GM12878 (cell line): ENCODE measurements around the gene CHRDL2. TPM values are rescaled to one million over a fixed set of nuclear protein-coding genes. Genes with fewer than 3 reads are reported as not detected.

Experiments used
- ATAC-seq: fragments of 200-7000 bp; cut with Tn5 transposase; 3 replicates; pipeline ENCODE4 v1.9.1; 2020; ENCODE audit warnings: mild to moderate bottlenecking, moderate library complexity
- BruUV-seq: library from RNA; stranded (reverse); fragments of 400-500 nt; replicated peaks from 2 replicates; lab custom pipeline; 2021; lab: Mats Ljungman, UMichigan
- CTCF ChIA-PET: fragments of 300-600 bp; sonication (Branson Sonifier 250); formaldehyde crosslinking; extraction: SDS; loops from one replicate; lab custom pipeline; 2021; ENCODE audit warnings: inconsistent platforms; lab: Yijun Ruan, JAX
- POLR2A ChIA-PET: fragments of 350-600 bp; formaldehyde crosslinking; extraction: SDS; loops from one replicate; lab custom pipeline; 2021; ENCODE audit warnings: inconsistent platforms; lab: Charles Lee
- RAD21 ChIA-PET: fragments of 300-600 bp; sonication (Branson Sonifier 250); formaldehyde crosslinking; loops from one replicate; lab custom pipeline; 2023; ENCODE audit warnings: antibody characterized with exemption; ENCODE audit not compliant: unreplicated experiment; lab: Charles Lee
- SMC1A ChIA-PET: fragments of 300-600 bp; sonication (Branson Sonifier 250); formaldehyde crosslinking; loops from one replicate; lab custom pipeline; 2023; ENCODE audit not compliant: unreplicated experiment, uncharacterized antibody; lab: Charles Lee
- DNase-seq: peaks from one replicate; pipeline ENCODE4 v3.0.0-alpha.2; 2011; ENCODE audit warnings: low read depth, low spot score
- FAIRE-seq: peaks from 3 replicates; lab custom pipeline; 2011; peaks lifted over from hg19 to GRCh38; lab: Jason Lieb, UNC
- H2AFZ ChIP-seq: 2 replicates; pipeline ENCODE4 v1.6.0; 2011; ENCODE audit warnings: low read depth, low read length, control low read depth; ENCODE audit not compliant: control insufficient read depth
- H3K27ac ChIP-seq: 2 replicates; pipeline ENCODE4 v1.5.1; 2011; ENCODE audit warnings: control low read depth; ENCODE audit not compliant: control insufficient read depth, insufficient read depth
- H3K27me3 ChIP-seq, 2 experiments: replicated peaks in 1 of 2; 2 replicates each; pipeline versions ENCODE4 v1.6.0 to v1.6.1; 2011; ENCODE audit warnings: low read length in 1 of 2; ENCODE audit not compliant: control insufficient read depth in 2 of 2, insufficient read depth in 2 of 2
- H3K36me3 ChIP-seq, 2 experiments: 2 replicates each; pipeline ENCODE4 v1.5.1; 2011; ENCODE audit warnings: low read length in 1 of 2; ENCODE audit not compliant: control insufficient read depth in 2 of 2, insufficient read depth in 2 of 2
- H3K4me1 ChIP-seq: 2 replicates; pipeline ENCODE4 v1.6.1; 2011; ENCODE audit warnings: mild to moderate bottlenecking, low read length, moderate library complexity, mixed read lengths; ENCODE audit not compliant: control insufficient read depth, insufficient read depth
- H3K4me2 ChIP-seq: 2 replicates; pipeline ENCODE4 v1.6.0; 2011; ENCODE audit warnings: control low read depth; ENCODE audit not compliant: control insufficient read depth, insufficient read depth
- H3K4me3 ChIP-seq: fragments of 200-600 bp; sonication (generic); 2 replicates; pipeline ENCODE4 v1.5.1; 2016
- H3K79me2 ChIP-seq: 2 replicates; pipeline ENCODE4 v1.6.0; 2011; ENCODE audit warnings: low read length; ENCODE audit not compliant: control insufficient read depth, insufficient read depth
- H3K9ac ChIP-seq: 2 replicates; pipeline ENCODE4 v1.8.0; 2011; ENCODE audit warnings: low read length, control low read depth, mixed read lengths; ENCODE audit not compliant: control insufficient read depth, insufficient read depth
- H3K9me3 ChIP-seq: replicated peaks from 3 replicates; pipeline ENCODE4 v1.5.1; 2011; ENCODE audit warnings: mild to moderate bottlenecking, low read length; ENCODE audit not compliant: control insufficient read depth, insufficient read depth
- H4K20me1 ChIP-seq: 2 replicates; pipeline ENCODE4 v1.6.0; 2011; ENCODE audit not compliant: control insufficient read depth, insufficient read depth
- CBX3 ChIP-seq: fragments of 200-600 bp; sonication (generic); IDR thresholded peaks from 2 replicates; pipeline ENCODE4 v1.6.1; 2016; ENCODE audit warnings: low read depth, borderline replicate concordance
- E4F1 ChIP-seq: fragments of 450-650 bp; IDR thresholded peaks from 2 replicates; pipeline ENCODE4 v1.6.1; 2018; ENCODE audit warnings: borderline replicate concordance, mild to moderate bottlenecking; ENCODE audit not compliant: partially characterized antibody
- EED ChIP-seq: sonication (generic); IDR thresholded peaks from 2 replicates; pipeline ENCODE4 v1.6.1; 2016; ENCODE audit warnings: antibody characterized with exemption, low read depth
- HSF1 ChIP-seq: fragments of 150-350 bp; IDR thresholded peaks from 2 replicates; pipeline ENCODE4 v1.6.1; 2014; ENCODE audit warnings: mild to moderate bottlenecking, low read depth, low read length
- IRF3 ChIP-seq: fragments of 450-650 bp; IDR thresholded peaks from 2 replicates; pipeline ENCODE4 v1.6.1; 2014; ENCODE audit warnings: mild to moderate bottlenecking
- RAD51 ChIP-seq: fragments of 450-650 bp; IDR thresholded peaks from 2 replicates; pipeline ENCODE4 v1.6.1; 2016; ENCODE audit warnings: moderate library complexity, mild to moderate bottlenecking, inconsistent platforms
- RB1 ChIP-seq: fragments of 450-650 bp; formaldehyde crosslinking; IDR thresholded peaks from 2 replicates; pipeline ENCODE4 v1.6.1; 2017; ENCODE audit warnings: mild to moderate bottlenecking, borderline replicate concordance
- WGBS: methylation state at CpG from one replicate; pipeline ENCODE4 v1.1.6; 2016; ENCODE audit warnings: low lambda C conversion rate; ENCODE audit not compliant: insufficient replicate concordance, insufficient coverage; ENCODE audit errors: missing lambda C conversion rate; 5-methylcytosine and 5-hydroxymethylcytosine counted together
- in situ Hi-C: fragments of 300-500 bp; cut with MboI; formaldehyde crosslinking; loops from 9 replicates; pipeline ENCODE4 v1.14.3; 2018; ENCODE audit warnings: mixed read lengths
- intact Hi-C: fragments of 100-400 bp; cut with micrococcal nuclease; formaldehyde crosslinking; loops from one replicate; pipeline ENCODE4 v1.14.2; 2022; ENCODE audit not compliant: unreplicated experiment
- polyA plus RNA-seq, 11 experiments: library from polyadenylated mRNA; depleted of rRNA in 4 of 11; unstranded in 6 of 11; stranded (reverse) in 5 of 11; fragments of >200 nt; fragmentation: Nextera tagmentation in 4 of 11; fragmentation: Illumina TruSeq in 1 of 11; extraction: Ambion mirVana in 4 of 11; extraction: Trizol in 1 of 11; gene quantifications; 1 replicate in 1 of 11; 2 replicates in 10 of 11; pipeline versions ENCODE4 v1.2.1 to v1.2.3, GENCODE V29; 2011 to 2016; ENCODE audit warnings: inconsistent platforms in 2 of 11, missing spikeins in 2 of 11, low read depth in 1 of 11
- total RNA-seq, 4 experiments: library from RNA; depleted of rRNA in 3 of 4; stranded (reverse); fragments of >200 nt in 3 of 4; fragmentation: Illumina TruSeq in 1 of 4; extraction: Trizol in 1 of 4; gene quantifications; 2 replicates each; pipeline versions ENCODE4 v1.2.1 to v1.2.3, GENCODE V29; 2013 to 2021

Gene CHRDL2
- total and polyA plus RNA-seq, 10 of the 15 experiments (the other 5 are each of a cell fraction or from before 2014, with no cell fraction given) = not detected

GRCh38 chr11:74680035-74680671, 51.1 kb downstream of the CHRDL2 start:
- RAD21 ChIA-PET = no interaction called here
- in situ Hi-C loops = no loop called here
- Histone ChIP-seq H3K4me2 (no peak overlapping the region), H3K4me1 (no peaks in the 10 kb centered on the region), H2AFZ (no peak overlapping the region), H3K27ac (no peak overlapping the region), H3K27me3 (peaks cover 0 to 2% of the 10 kb centered on the region in 2 experiments; a peak in 1 of 4 replicates), H3K79me2 (no peaks in the 10 kb centered on the region), H3K9ac (no peak overlapping the region), H3K4me3 (no peak overlapping the region), H3K9me3 (no peaks in the 10 kb centered on the region), H4K20me1 (no peaks in the 10 kb centered on the region), H3K36me3 (no peaks in the 10 kb centered on the region)
- CTCF ChIA-PET = interaction anchor here (0.7 to 1.4 kb wide), 2 partner anchors 23 to 42 kb away, joined by 3 to 4 read pairs; no protein-coding TSS in a partner anchor
- ATAC-seq (no peak), DNase-seq (no peak), FAIRE-seq (no peak)
- POLR2A ChIA-PET = no interaction called here
- SMC1A ChIA-PET = no interaction called here
- WGBS = 47% methylated on average over 9 of the region's 9 CpGs
- BruUV-seq = no TSS peak
- intact Hi-C loops = no loop called here
- TF ChIP-seq E4F1 (no peak), IRF3 (no peak), RB1 (no peak), EED (no peak), HSF1 (no peak), RAD51 (no peak), CBX3 (no peak)
